Measurements from ENCODE around the gene CHRDL2.

CHRDL2 gene

GRCh38 chr11:74684661-74685060 is 46.6 kb downstream of the CHRDL2 start:
- no peak for DNase-seq

GRCh38 chr11:74683941-74684481 is 47.2 kb downstream of the CHRDL2 start:
- peak; percentile 40 for DNase-seq

- DNase-seq: peak; percentile 24
Measured at GRCh38 chr11:74683279-74683871, 47.9 kb downstream of the CHRDL2 start.

GRCh38 chr11:74682731-74683278 is 48.4 kb downstream of the CHRDL2 start:
- DNase-seq: no peak

DNA sequence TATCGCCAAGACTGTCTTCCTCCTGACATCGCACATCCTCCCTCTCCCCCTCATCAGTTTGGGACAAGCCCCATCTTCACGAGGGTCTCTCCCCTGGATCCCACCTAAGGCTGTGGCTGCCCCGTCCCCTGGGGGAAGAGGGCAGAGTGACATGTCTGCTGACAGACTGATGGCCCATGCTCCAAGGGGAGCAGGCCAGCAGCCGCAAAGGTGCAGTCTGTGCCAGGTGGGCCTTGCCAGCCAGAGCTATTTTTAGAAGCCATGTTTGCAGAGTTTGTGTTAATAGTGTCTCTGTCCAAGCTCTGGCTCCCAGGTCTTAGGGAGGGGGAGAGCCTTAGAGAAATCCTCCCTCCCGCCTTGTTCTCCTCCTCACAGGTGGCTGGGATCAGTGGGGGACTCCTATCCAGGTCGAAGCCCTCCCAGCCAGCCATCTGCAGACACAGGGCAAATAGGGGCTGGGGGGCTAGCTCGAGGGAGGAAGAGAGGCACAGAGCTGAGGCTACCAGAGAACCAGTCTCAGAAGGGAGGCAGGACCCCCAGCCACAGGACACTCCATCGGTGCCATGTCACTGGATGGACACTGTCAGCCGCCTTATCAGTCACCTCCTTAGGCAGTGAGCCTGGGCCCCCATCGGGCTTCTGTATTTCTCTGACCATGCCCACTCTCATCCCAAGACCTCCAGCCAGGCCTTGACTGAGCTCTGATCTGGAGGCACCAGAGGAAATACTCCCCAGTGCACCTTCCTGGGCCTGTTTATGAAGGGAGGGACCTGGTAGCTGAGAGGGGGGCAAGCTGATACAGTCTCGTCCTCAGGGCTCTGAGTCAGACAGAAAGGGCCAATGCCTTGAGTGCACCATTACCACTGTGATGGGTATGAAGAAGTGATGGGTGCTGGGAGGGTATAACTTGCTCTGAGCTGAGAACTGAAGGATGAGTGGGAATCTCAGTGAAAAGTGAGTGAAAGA is 49.3 kb downstream of the CHRDL2 start:
- DNase-seq: no peak

- no peak for DNase-seq
Measured at GRCh38 chr11:74680703-74681531, 50.3 kb downstream of the CHRDL2 start.

GRCh38 chr11:74680035-74680671 is 51.1 kb downstream of the CHRDL2 start:
- DNase-seq: no peak

DNA sequence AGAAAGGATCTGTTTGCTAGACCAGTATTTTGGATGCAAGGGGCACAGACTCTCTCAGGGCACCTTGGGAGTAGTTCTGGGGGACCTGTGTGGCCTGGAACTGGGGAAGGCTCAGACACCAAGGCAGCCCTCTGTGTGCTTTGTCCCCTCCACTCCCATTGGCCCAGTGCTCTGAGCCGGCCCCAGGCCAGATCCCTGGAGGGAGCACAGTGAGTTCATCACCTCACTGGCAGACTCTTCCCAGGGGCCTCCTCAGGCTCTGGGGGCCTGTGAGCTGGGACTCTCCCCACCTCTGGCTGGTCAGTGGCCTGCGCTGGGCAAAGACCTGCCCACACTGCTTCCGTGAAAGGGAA is 51.7 kb downstream of the CHRDL2 start:
- DNase-seq: no peak

- DNase-seq: no peak
Measured at GRCh38 chr11:74678591-74679512, 52.4 kb downstream of the CHRDL2 start.

GRCh38 chr11:74678041-74678440 is 53.2 kb downstream of the CHRDL2 start:
- DNase-seq: no peak

GRCh38 chr11:74677131-74677530 is 54.1 kb downstream of the CHRDL2 start:
- DNase-seq: no peak

DNA sequence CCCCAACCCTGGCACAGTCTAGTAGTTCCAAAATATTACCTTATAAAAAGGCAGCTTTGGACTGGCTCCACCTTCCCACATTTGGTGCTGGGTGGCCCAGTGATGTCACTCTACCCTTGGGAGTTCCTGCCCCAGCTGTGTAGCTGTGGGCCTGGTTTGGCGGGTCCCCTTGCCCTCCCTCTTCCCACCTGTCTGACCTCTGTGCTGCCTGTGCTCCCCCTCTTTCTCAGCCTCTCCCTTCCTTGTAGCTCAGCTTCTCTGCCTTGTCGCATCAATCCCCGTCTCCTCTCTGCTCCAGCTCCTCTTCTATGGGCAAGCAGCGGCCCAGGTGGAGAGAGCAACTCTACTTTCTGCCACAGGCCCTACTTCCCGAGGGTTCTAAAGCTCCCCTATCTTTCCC is 54.6 kb downstream of the CHRDL2 start:
- DNase-seq: no peak

GRCh38 chr11:74675761-74676160 is 55.5 kb downstream of the CHRDL2 start:
- DNase-seq: no peak

DNA sequence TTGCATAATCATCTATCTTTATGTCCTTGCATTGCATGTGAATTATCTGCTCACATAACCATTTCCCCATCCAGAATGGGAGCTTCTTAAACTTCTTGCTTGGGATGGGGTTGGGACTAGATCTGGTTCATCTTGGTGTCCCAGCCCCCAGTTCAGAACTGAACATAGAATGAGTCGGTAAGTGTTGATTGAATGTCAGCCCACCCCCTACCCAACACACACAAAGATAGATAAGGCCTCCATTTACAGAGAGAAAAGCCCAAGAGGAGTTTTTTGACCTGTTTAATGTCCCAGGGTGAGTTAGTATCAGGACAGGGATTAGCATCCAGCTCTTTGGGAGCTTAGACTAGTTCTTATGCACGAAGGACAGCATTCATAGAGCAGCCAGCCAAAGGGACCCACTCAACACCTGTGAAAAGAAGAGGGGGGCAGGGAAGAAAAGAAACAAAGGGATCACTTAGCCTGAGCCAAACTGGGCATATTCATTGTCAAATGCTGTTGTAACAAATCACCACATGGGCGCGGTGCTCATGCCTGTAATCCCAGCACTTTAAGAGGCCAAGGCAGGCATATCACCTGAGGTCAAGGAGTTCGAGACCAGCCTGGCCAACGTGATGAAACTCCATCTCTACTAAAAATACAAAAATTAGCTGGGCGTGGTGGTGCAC is 57.4 kb downstream of the CHRDL2 start:
- DNase-seq: no peak

DNA sequence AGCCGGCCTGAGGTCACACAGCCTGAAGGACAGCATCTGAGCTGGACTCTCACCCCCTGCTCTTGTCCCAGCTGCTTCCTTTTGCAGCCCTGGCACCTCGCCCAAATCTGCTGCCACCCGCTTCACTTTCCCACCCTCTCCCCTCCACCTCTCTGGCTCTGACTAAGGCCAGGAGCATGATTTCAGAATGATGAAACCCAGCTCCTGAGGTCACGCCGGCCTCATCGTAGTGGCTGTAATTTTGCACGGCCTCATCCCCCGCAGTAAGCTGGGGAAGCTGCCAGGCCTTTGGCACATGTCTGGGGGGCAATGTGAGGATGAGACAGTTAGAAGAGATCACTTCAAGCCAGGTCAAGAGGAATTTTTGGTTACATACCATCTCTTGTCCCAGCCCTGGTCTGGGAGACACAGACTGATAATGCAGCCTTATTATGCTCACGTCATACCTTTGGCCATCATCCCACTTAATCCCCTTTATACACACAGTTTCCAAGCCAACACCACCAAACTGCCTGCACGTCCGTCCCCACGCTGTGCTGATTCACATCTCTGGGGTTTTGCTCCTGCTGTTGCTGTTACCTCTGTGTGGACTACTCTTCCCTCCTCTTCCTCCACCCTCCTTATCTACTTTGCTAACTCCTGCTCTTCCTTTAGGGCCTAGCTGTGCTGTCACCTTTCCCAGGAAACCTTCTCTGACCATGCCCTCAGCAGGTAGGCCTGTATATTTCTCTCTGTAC is 58.1 kb downstream of the CHRDL2 start:
- DNase-seq: peak; percentile 98

DNA sequence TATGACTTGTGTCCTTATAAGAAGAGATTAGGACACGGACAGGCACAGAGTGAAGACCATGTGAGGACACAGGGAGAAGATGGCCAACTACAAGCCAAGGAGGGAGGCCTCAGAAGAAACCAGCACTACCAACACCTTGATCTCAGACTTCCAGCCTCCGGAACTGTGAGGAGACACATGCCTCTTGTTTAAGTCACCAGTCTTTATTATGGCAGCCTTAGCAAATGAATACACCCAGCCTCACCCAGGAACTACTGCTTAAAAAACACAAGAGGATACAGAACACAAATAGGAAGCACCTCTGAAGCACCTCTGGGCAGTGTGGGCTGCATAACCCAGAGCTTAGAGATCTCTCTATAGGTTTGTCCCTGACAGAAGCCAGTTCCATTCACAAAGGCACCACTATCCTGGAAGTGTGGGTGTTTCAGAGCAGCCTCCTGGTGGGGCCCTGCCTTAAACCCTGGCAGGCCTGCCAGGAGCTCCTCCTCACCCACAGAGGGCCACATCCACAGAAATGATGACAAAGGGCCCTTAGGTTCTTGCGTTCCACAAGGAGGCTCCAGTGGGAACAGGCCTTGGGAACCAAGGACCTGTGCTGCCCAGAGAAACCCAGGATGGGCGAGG is 58.8 kb downstream of the CHRDL2 start:
- DNase-seq: no peak

DNA sequence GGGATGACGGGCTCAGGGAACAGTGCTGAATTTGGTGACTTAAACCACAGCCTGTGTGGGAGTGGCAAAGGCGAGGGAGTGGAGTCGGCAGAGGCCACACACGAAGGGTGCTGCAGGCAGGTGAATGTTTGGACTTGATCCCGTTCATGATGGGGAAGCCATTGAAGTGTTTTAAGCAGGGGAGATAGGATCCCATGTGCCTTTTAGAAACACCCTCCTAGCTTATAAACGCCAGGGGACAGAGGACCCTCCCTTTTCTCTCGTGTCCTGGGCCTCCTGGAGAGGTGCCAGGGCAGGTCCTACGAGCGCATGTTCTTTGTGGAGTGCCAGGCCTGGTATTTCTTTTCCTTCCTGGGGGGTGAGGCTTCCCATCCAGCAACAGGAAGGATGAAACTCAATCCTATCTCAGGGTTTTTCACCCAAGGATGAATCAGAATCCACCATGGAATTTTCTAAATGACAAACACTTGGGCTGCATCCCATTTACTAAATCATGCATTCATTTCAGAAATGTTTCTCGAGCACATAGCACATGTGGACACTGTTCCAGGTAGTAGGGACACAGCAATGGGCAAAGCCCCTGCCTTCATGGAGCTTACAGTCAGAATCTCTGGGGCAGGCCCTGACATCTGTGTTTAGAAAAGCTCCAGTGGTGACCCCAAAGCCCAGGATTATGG is 59.6 kb downstream of the CHRDL2 start:
- DNase-seq: peak; percentile 86

DNA sequence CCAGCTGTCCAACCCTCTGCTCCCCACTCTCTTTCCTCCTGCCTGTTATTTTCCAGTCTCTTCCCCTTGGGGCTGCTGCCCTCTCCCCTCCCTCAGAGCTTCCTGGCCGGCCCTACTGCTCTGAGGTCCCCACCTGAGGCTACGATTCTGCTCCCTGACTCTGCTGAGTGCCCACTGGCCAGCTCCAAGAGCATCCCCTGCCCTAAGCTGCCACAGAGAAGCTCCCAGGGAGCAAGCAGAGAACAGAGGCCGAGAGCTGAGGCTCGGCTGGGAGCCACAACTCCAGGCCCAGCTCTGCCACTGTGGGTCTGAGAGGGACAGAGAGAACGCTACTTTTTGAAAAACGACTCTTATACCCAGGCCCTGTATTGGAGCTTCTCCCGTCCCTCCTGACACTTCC is 61.1 kb downstream of the CHRDL2 start:
- DNase-seq: no peak
